HCT116 (cell line): ENCODE data around the gene AK5. TPM values are rescaled to one million over a fixed set of nuclear protein-coding genes. Genes with fewer than 3 reads are reported as not detected.

Experiments
- ATAC-seq: fragments of 200-7000 bp; cut with Tn5 transposase; 2 replicates; pipeline ENCODE4 v1.9.1; 2020; ENCODE audit warnings: mild to moderate bottlenecking, moderate library complexity
- BruUV-seq: library from RNA; stranded (reverse); fragments of 400-500 nt; replicated peaks from 2 replicates; lab custom pipeline; 2021; lab: Mats Ljungman, UMichigan
- CTCF ChIA-PET: fragments of 300-600 bp; sonication (Branson Sonifier 250); formaldehyde crosslinking; loops from one replicate; lab custom pipeline; 2021; ENCODE audit warnings: antibody characterized with exemption; lab: Charles Lee
- POLR2A ChIA-PET: fragments of 300-600, 350-600 bp; sonication (Branson Sonifier 250); formaldehyde crosslinking; loops from one replicate; lab custom pipeline; 2021; ENCODE audit warnings: antibody characterized with exemption; lab: Charles Lee
- RAD21 ChIA-PET, 2 experiments: fragments of 300-600 bp; sonication (Branson Sonifier 250); formaldehyde crosslinking; loops; one replicate each; lab custom pipeline; 2023; ENCODE audit warnings: low total read pairs in 2 of 2; ENCODE audit not compliant: uncharacterized antibody in 2 of 2, unreplicated experiment in 2 of 2, low non-redundant PET in 1 of 2; lab: Charles Lee
- DNase-seq: peaks from one replicate; pipeline ENCODE4 v3.0.0-alpha.2; 2010; ENCODE audit warnings: low read depth, low spot score
- H2AFZ ChIP-seq: fragments of 200-600 bp; shearing (Covaris generic), sonication (generic); 2 replicates; pipeline ENCODE4 v1.6.1; 2017; ENCODE audit warnings: low read depth, mixed run types, mixed read lengths, antibody characterized with exemption, low read length; ENCODE audit not compliant: poor library complexity, severe bottlenecking
- H3K27ac ChIP-seq: 2 replicates; pipeline ENCODE4 v1.5.1; 2012; ENCODE audit warnings: low read depth, low read length
- H3K27me3 ChIP-seq: fragments of 200-600 bp; sonication (generic); 2 replicates; pipeline ENCODE4 v1.6.1; 2016; ENCODE audit warnings: mixed run types, low read length, mixed read lengths; ENCODE audit not compliant: insufficient read depth
- H3K36me3 ChIP-seq, 2 experiments: fragments of 200-500 bp in 1 of 2; fragments of 200-600 bp in 1 of 2; sonication (Bioruptor generic) in 1 of 2; sonication (generic) in 1 of 2; 2 replicates each; pipeline versions ENCODE4 v1.5.1 to v1.6.1; 2014 to 2016; ENCODE audit warnings: low read length in 2 of 2, inconsistent platforms in 1 of 2, mixed read lengths in 1 of 2, mixed run types in 1 of 2; ENCODE audit not compliant: insufficient read depth in 2 of 2, control insufficient read depth in 1 of 2
- H3K4me1 ChIP-seq, 2 experiments: fragments of 200-600 bp in 1 of 2; sonication (generic) in 1 of 2; 2 replicates each; pipeline versions ENCODE4 v1.5.1 to v1.6.1; 2012 to 2017; ENCODE audit warnings: low read length in 2 of 2, inconsistent platforms in 1 of 2, mild to moderate bottlenecking in 1 of 2, mixed read lengths in 1 of 2, mixed run types in 1 of 2, moderate library complexity in 1 of 2; ENCODE audit not compliant: insufficient read depth in 2 of 2, control insufficient read depth in 1 of 2
- H3K4me2 ChIP-seq: fragments of 200-600 bp; sonication (generic); 2 replicates; pipeline ENCODE4 v1.6.1; 2017; ENCODE audit warnings: mixed run types, low read length, mixed read lengths
- H3K4me3 ChIP-seq, 2 experiments: fragments of 200-600 bp in 1 of 2; sonication (generic) in 1 of 2; replicated peaks in 1 of 2; 2 replicates each; pipeline ENCODE4 v1.5.1; 2011 to 2016; ENCODE audit warnings: low read length in 2 of 2, control low read depth in 1 of 2, low read depth in 1 of 2, mild to moderate bottlenecking in 1 of 2, mixed read lengths in 1 of 2, mixed run types in 1 of 2
- H3K79me2 ChIP-seq: fragments of 200-600 bp; sonication (generic); 2 replicates; pipeline ENCODE4 v1.6.1; 2017; ENCODE audit warnings: mild to moderate bottlenecking, mixed run types, low read length, moderate library complexity, mixed read lengths; ENCODE audit not compliant: insufficient read depth
- H3K9ac ChIP-seq: fragments of 200-600 bp; sonication (generic); 2 replicates; pipeline ENCODE4 v1.6.1; 2016; ENCODE audit warnings: low read length, mixed read lengths
- H3K9me2 ChIP-seq: fragments of 200-600 bp; sonication (generic), shearing (Covaris generic); 2 replicates; pipeline ENCODE4 v1.6.1; 2017; ENCODE audit warnings: mixed run types, mild to moderate bottlenecking, moderate library complexity; ENCODE audit not compliant: insufficient read depth
- H3K9me3 ChIP-seq, 2 experiments: fragments of 200-500 bp in 1 of 2; fragments of 200-600 bp in 1 of 2; sonication (Bioruptor generic) in 1 of 2; sonication (generic) in 1 of 2; 2 replicates each; pipeline ENCODE4 v1.6.1; 2014 to 2017; ENCODE audit warnings: low read length in 2 of 2, mixed read lengths in 2 of 2, inconsistent platforms in 1 of 2, low read depth in 1 of 2, mild to moderate bottlenecking in 1 of 2, mixed run types in 1 of 2, moderate library complexity in 1 of 2; ENCODE audit not compliant: control insufficient read depth in 1 of 2, insufficient read depth in 1 of 2
- H4K20me1 ChIP-seq: fragments of 200-600 bp; sonication (generic), shearing (Covaris generic); 2 replicates; pipeline ENCODE4 v1.6.1; 2017; ENCODE audit warnings: mixed run types, mild to moderate bottlenecking, moderate library complexity; ENCODE audit not compliant: insufficient read depth
- ATF3 ChIP-seq: IDR thresholded peaks from 2 replicates; pipeline ENCODE4 v1.6.1; 2012
- CBX3 ChIP-seq: IDR thresholded peaks from 2 replicates; pipeline ENCODE4 v1.6.1; 2012; ENCODE audit warnings: low read depth
- CEBPB ChIP-seq: IDR thresholded peaks from 2 replicates; pipeline ENCODE4 v1.6.1; 2012; ENCODE audit warnings: low read depth
- EZH2 ChIP-seq: fragments of 200-600 bp; sonication (generic); IDR thresholded peaks from 2 replicates; pipeline ENCODE4 v1.6.1; 2017; ENCODE audit warnings: antibody characterized with exemption, mixed run types
- EZH2phosphoT487 ChIP-seq: fragments of 200-600 bp; IDR thresholded peaks from 2 replicates; pipeline ENCODE4 v1.6.1; 2018; ENCODE audit warnings: antibody characterized with exemption, borderline replicate concordance
- FOSL1 ChIP-seq: IDR thresholded peaks from 2 replicates; pipeline ENCODE4 v1.6.1; 2012; ENCODE audit warnings: low read depth
- JUND ChIP-seq: IDR thresholded peaks from 2 replicates; pipeline ENCODE4 v1.6.1; 2012
- POLR2A ChIP-seq: IDR thresholded peaks from 2 replicates; pipeline ENCODE4 v1.7.0; 2011; ENCODE audit warnings: borderline replicate concordance; ENCODE audit not compliant: insufficient read depth, insufficient read length; ENCODE audit errors: extremely low read depth
- RAD21 ChIP-seq: IDR thresholded peaks from 2 replicates; pipeline ENCODE4 v1.6.1; 2012; ENCODE audit warnings: low read depth, mild to moderate bottlenecking
- SIN3A ChIP-seq: IDR thresholded peaks from 2 replicates; pipeline ENCODE4 v1.6.1; 2012; ENCODE audit warnings: low read depth
- SP1 ChIP-seq: IDR thresholded peaks from 2 replicates; pipeline ENCODE4 v1.6.1; 2012; ENCODE audit warnings: low read depth
- TCF7L2 ChIP-seq: IDR thresholded peaks from 2 replicates; pipeline ENCODE4 v1.7.0; 2011; ENCODE audit warnings: borderline replicate concordance, inconsistent platforms; ENCODE audit not compliant: insufficient read depth, insufficient read length; ENCODE audit errors: extremely low read depth
- YY1 ChIP-seq: IDR thresholded peaks from 2 replicates; pipeline ENCODE4 v1.6.1; 2011; ENCODE audit warnings: low read length, low read depth, moderate library complexity, mild to moderate bottlenecking; ENCODE audit not compliant: insufficient replicate concordance; ENCODE audit errors: extremely low read depth
- ZNF274 ChIP-seq: fragments of 200-500 bp; sonication (Bioruptor generic); IDR thresholded peaks from 2 replicates; pipeline ENCODE4 v1.6.1; 2014; ENCODE audit warnings: mild to moderate bottlenecking, low read depth, low read length, inconsistent platforms
- intact Hi-C: fragments of 100-400 bp; cut with micrococcal nuclease; formaldehyde crosslinking; loops from 2 replicates; pipeline ENCODE4 v1.10.0; 2022
- total RNA-seq: library from RNA; stranded (reverse); gene quantifications from one replicate; pipeline ENCODE4 v1.2.1, GENCODE V29; 2021; ENCODE audit not compliant: unreplicated experiment
- TF ChIP-seq, protein P1 (sequence below): IDR thresholded peaks from 2 replicates; pipeline ENCODE4 v1.6.1; 2012; ENCODE audit warnings: low read depth
- TF ChIP-seq, protein P2 (sequence below): IDR thresholded peaks from 2 replicates; pipeline ENCODE4 v1.6.1; 2011; ENCODE audit warnings: mild to moderate bottlenecking, low read length, moderate library complexity; ENCODE audit not compliant: insufficient replicate concordance; ENCODE audit errors: extremely low read depth

The AK5 gene
- total RNA-seq, 1 experiment from 2014 or later, result 0.22 TPM

GRCh38 chr1:77499466-77499865, 217.6 kb downstream of the AK5 start:
- TF ChIP-seq SP1 (no peak), CBX3 (no peak), ZNF274 (no peak), JUND (no peak), ATF3 (no peak), EZH2phosphoT487 (no peak), RAD21 (no peak), FOSL1 (no peak), EZH2 (no peak)
- intact Hi-C loops, result no loop called here
- Histone ChIP-seq H3K27me3 (no peaks in the 10 kb centered on the region), H3K36me3 (no peaks in the 10 kb centered on the region), H4K20me1 (no peaks in the 10 kb centered on the region), H3K9me3 (no peaks in the 10 kb centered on the region), H3K9me2 (no peaks in the 10 kb centered on the region), H3K4me1 (no peaks in the 10 kb centered on the region), H3K79me2 (no peaks in the 10 kb centered on the region), H2AFZ (no peak overlapping the region), H3K9ac (no peak overlapping the region), H3K27ac (no peak overlapping the region), H3K4me2 (no peak overlapping the region), H3K4me3 (no peak overlapping the region)
- POLR2A ChIA-PET, result no interaction called here
- BruUV-seq, result no TSS peak
- no peak for DNase-seq
- CTCF ChIA-PET, result no interaction called here
- no peak for ATAC-seq
- RAD21 ChIA-PET, result interaction anchor here in 1 of 2 experiments (0.6 kb wide), 1 partner anchor 380 kb away, joined by 3 read pairs; no protein-coding TSS in a partner anchor

DNA sequence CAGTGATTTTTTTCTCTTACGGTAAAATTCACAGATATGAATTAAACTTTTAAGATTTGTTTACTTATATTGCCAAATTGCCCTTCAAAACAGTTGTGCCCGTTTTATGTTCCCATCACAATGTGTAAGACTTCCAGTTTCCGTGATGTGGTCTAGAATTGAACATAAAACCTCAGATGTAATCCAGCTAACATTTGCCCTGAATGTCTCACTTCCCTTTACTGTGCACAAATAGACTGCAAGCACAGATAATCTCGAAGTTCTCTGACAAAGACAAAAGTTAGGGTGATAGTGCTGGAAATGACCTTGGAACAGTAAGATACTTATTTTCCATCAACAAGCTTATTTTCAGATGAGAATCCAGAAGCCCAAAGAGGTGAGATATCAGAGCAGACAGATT, 223.2 kb downstream of the AK5 start:
- intact Hi-C loops, result no loop called here
- ATAC-seq, result no peak
- BruUV-seq, result no TSS peak
- TF ChIP-seq POLR2A (no peak), SIN3A (no peak), YY1 (no peak), FOSL1 (no peak), RAD21 (no peak), CBX3 (no peak), TCF7L2 (no peak), EZH2 (no peak), CEBPB (no peak)
- TF ChIP-seq, protein P1, sequence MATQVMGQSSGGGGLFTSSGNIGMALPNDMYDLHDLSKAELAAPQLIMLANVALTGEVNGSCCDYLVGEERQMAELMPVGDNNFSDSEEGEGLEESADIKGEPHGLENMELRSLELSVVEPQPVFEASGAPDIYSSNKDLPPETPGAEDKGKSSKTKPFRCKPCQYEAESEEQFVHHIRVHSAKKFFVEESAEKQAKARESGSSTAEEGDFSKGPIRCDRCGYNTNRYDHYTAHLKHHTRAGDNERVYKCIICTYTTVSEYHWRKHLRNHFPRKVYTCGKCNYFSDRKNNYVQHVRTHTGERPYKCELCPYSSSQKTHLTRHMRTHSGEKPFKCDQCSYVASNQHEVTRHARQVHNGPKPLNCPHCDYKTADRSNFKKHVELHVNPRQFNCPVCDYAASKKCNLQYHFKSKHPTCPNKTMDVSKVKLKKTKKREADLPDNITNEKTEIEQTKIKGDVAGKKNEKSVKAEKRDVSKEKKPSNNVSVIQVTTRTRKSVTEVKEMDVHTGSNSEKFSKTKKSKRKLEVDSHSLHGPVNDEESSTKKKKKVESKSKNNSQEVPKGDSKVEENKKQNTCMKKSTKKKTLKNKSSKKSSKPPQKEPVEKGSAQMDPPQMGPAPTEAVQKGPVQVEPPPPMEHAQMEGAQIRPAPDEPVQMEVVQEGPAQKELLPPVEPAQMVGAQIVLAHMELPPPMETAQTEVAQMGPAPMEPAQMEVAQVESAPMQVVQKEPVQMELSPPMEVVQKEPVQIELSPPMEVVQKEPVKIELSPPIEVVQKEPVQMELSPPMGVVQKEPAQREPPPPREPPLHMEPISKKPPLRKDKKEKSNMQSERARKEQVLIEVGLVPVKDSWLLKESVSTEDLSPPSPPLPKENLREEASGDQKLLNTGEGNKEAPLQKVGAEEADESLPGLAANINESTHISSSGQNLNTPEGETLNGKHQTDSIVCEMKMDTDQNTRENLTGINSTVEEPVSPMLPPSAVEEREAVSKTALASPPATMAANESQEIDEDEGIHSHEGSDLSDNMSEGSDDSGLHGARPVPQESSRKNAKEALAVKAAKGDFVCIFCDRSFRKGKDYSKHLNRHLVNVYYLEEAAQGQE, result no peak
- TF ChIP-seq, protein P2, sequence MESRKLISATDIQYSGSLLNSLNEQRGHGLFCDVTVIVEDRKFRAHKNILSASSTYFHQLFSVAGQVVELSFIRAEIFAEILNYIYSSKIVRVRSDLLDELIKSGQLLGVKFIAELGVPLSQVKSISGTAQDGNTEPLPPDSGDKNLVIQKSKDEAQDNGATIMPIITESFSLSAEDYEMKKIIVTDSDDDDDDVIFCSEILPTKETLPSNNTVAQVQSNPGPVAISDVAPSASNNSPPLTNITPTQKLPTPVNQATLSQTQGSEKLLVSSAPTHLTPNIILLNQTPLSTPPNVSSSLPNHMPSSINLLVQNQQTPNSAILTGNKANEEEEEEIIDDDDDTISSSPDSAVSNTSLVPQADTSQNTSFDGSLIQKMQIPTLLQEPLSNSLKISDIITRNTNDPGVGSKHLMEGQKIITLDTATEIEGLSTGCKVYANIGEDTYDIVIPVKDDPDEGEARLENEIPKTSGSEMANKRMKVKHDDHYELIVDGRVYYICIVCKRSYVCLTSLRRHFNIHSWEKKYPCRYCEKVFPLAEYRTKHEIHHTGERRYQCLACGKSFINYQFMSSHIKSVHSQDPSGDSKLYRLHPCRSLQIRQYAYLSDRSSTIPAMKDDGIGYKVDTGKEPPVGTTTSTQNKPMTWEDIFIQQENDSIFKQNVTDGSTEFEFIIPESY, result no peak

More for the DNA sequence above, 223.2 kb downstream of the AK5 start:
- no peaks in the 10 kb centered on the region for H3K9me3 ChIP-seq
- H4K20me1 ChIP-seq, result no peaks in the 10 kb centered on the region
- DNase-seq, result no peak
- no peaks in the 10 kb centered on the region for H3K9me2 ChIP-seq
- H3K79me2 ChIP-seq, result no peaks in the 10 kb centered on the region
- H3K27ac ChIP-seq, result no peak overlapping the region
- no peak overlapping the region for H3K4me2 ChIP-seq
- H3K4me1 ChIP-seq, result no peaks in the 10 kb centered on the region
- no peaks in the 10 kb centered on the region for H3K27me3 ChIP-seq
- H2AFZ ChIP-seq, result no peak overlapping the region
- no peak overlapping the region for H3K9ac ChIP-seq
- ChIA-PET CTCF (no interaction called here), POLR2A (no interaction called here), RAD21 (no interaction called here)
- H3K4me3 ChIP-seq, result no peak overlapping the region
- no peaks in the 10 kb centered on the region for H3K36me3 ChIP-seq
